Measurements from ENCODE around the gene CSRP3. TPM values are rescaled to one million over a fixed set of nuclear protein-coding genes. Genes with fewer than 3 reads are reported as not detected.

CSRP3 gene
- total RNA-seq, 2 donors from 2014 or later: not detected

DNA sequence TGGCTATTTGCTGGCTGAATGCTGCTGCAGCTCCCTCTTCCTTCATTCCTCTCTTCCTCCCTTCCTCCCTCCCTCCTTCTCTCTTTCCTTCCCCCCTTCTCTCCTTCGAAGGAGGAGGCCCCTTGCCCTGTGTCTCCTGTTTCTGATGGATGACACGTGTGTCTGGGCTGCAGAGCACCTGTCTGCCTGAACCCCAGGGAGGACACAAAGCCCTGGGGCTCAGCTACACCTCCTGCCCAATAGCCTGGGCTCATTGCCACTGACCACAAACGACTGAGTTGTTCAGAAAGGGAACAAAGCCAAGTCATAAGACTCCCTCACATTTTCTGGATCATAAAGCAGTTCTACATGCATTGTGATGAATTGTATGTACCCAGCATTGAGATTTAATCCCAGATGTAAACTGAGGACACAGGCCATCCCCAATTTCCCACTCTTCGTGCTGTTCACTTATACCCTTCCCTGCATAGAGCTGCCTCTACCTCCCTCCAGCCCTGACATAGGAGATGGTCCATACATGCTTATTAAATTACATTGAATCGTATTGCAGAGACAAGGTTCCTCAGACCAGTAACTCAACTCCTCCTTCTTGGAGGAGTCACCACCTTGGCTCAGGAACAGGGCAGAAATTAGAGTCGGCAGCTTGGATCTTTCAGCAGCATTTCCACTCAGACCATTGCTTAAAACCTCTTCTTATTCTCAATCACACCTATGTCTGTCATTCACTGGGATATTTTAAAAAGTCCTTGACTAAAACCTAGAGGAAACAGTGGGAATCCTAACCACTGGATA is 1.2 kb downstream of the CSRP3 start:
- Histone ChIP-seq H3K4me1 (ENCODE audit: control insufficient read depth in 1 of 2, low read depth in 2 of 2) (no peaks in the 10 kb centered on the region), H3K27ac (no peak overlapping the region), H3K9me3 (no peaks in the 10 kb centered on the region), H3K27me3 (replicated peaks; ENCODE audit: insufficient read depth) (no peaks in the 10 kb centered on the region), H3K4me3 (no peak overlapping the region), H3K36me3 (no peaks in the 10 kb centered on the region)
- ATAC-seq (ENCODE audit: insufficient number of reproducible peaks, low FRiP score, low read depth) (no peak), DNase-seq (ENCODE audit: low spot score) (no peak)
- TF ChIP-seq, protein P1, sequence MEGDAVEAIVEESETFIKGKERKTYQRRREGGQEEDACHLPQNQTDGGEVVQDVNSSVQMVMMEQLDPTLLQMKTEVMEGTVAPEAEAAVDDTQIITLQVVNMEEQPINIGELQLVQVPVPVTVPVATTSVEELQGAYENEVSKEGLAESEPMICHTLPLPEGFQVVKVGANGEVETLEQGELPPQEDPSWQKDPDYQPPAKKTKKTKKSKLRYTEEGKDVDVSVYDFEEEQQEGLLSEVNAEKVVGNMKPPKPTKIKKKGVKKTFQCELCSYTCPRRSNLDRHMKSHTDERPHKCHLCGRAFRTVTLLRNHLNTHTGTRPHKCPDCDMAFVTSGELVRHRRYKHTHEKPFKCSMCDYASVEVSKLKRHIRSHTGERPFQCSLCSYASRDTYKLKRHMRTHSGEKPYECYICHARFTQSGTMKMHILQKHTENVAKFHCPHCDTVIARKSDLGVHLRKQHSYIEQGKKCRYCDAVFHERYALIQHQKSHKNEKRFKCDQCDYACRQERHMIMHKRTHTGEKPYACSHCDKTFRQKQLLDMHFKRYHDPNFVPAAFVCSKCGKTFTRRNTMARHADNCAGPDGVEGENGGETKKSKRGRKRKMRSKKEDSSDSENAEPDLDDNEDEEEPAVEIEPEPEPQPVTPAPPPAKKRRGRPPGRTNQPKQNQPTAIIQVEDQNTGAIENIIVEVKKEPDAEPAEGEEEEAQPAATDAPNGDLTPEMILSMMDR (IDR thresholded peaks at IDR 0.05): no peak

DNA sequence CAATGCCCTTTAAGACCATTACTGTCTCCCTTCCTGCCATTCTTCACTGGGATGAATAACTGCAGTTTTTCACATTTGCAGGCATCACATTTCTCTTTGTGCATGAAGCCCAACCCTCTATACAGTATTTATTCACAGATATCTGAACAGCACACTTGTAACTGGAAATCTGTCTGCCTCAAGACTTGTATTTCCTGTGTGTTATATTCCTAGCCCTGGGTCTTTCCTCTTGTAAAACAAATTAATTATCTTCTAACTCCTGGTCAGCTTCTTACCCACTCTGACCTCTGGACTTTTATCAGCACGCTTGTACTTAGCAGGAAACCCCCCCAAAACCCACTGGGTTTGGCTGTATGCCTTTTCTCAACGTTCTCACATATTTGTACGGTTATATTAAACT is 2.0 kb downstream of the CSRP3 start:
- Histone ChIP-seq H3K36me3 (no peaks in the 10 kb centered on the region), H3K9me3 (no peaks in the 10 kb centered on the region), H3K4me3 (no peak overlapping the region), H3K27ac (no peak overlapping the region), H3K27me3 (replicated peaks; ENCODE audit: insufficient read depth) (no peaks in the 10 kb centered on the region), H3K4me1 (ENCODE audit: control insufficient read depth in 1 of 2, low read depth in 2 of 2) (no peaks in the 10 kb centered on the region)
- ATAC-seq (ENCODE audit: insufficient number of reproducible peaks, low FRiP score, low read depth) (no peak), DNase-seq (ENCODE audit: low spot score) (no peak)
- TF ChIP-seq, protein P1 (IDR thresholded peaks at IDR 0.05): no peak

DNA sequence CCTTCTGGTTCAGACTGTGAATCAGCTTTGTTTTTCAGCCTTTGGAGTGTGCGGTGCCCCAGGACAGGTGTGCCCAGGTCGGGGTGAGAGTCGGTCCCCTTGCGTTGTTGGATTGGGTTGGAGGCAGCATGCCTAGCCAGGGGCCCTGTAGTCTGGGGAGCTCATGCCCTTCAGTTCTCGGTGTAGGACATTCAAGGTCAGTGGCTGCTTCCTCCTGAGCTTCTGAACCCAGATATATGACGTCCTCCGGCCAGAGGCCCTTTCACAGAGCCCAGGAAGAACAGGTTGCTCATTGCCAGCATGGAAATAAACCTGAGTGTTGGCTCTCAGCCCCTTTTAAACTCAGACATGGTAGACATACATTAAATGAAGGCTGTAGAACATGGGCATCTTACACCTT is 2.7 kb downstream of the CSRP3 start:
- ATAC-seq (ENCODE audit: insufficient number of reproducible peaks, low FRiP score, low read depth) (no peak), DNase-seq (ENCODE audit: low spot score) (no peak)
- Histone ChIP-seq H3K36me3 (no peaks in the 10 kb centered on the region), H3K27me3 (replicated peaks; ENCODE audit: insufficient read depth) (no peaks in the 10 kb centered on the region), H3K27ac (no peak overlapping the region), H3K4me3 (no peak overlapping the region), H3K4me1 (ENCODE audit: control insufficient read depth in 1 of 2, low read depth in 2 of 2) (no peaks in the 10 kb centered on the region), H3K9me3 (no peaks in the 10 kb centered on the region)
- TF ChIP-seq, protein P1 (IDR thresholded peaks at IDR 0.05): no peak

DNA sequence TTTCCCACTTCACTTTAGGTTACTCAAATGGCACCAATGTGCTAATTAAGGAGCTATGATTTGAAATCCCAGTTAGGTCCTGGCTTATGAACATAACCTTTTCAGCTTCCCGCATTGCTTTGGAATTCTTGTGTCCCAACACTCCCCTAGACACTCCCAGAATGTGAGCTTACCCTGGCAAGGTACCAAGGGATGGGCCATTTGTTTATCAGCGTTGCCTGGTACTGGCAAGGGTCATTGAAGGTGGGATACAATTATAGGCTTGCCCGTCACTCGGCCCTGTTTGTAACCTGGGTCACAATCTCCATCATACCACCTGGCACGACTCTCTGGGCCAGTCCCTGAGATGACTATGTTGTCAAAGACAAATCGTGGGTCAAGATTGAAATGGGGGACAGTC is 5.4 kb downstream of the CSRP3 start:
- no peak for ATAC-seq (ENCODE audit: insufficient number of reproducible peaks, low FRiP score, low read depth)
- Histone ChIP-seq H3K27me3 (replicated peaks; ENCODE audit: insufficient read depth) (no peaks in the 10 kb centered on the region), H3K36me3 (no peaks in the 10 kb centered on the region), H3K4me1 (ENCODE audit: control insufficient read depth in 1 of 2, low read depth in 2 of 2) (no peaks in the 10 kb centered on the region), H3K9me3 (no peaks in the 10 kb centered on the region), H3K27ac (no peak overlapping the region), H3K4me3 (no peak overlapping the region)
- TF ChIP-seq, protein P1 (IDR thresholded peaks at IDR 0.05): no peak
- no peak for DNase-seq (ENCODE audit: low spot score)

DNA sequence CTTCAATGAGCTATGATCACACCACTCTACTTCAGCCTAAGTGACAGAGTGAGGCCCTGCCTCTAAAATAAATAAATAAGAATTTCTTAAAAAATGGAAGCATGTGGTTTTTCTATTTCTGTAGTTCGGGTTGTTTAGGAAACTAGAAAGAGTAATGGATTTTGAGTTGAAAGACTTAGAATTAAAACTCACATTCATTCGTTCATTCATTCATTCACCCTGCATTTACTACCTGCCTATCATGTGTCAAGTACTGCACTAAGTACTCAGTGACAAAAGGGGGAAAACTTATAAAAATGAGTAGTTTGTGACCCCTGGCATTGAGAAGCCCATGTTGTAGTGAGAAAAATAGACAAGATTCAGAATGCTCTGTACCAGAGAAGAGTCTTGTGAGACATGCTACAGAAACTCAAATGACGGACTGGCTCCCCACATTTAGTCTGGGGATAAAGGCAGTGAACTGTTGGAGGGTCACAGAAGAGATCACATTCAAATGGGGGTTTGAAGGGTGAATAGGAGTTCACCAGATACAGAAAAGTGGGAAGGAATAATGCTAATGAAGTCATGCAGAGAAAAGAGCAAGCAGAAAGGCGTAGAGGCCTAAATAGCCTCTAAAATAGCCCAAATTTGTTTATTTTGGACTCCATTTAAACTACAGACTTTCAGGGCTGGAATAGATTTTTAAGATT is 7.0 kb downstream of the CSRP3 start:
- no peaks in the 10 kb centered on the region for H3K27me3 ChIP-seq (replicated peaks; ENCODE audit: insufficient read depth)
- TF ChIP-seq, protein P1 (IDR thresholded peaks at IDR 0.05): no peak
- no peak overlapping the region for H3K4me3 ChIP-seq
- no peak overlapping the region for H3K27ac ChIP-seq
- no peaks in the 10 kb centered on the region for H3K9me3 ChIP-seq
- no peaks in the 10 kb centered on the region for H3K4me1 ChIP-seq (ENCODE audit: control insufficient read depth in 1 of 2, low read depth in 2 of 2)
- H3K36me3 ChIP-seq: no peaks in the 10 kb centered on the region
- no peak for DNase-seq (ENCODE audit: low spot score)
- no peak for ATAC-seq (ENCODE audit: insufficient number of reproducible peaks, low FRiP score, low read depth)
